ENCODE results near the gene VN1R5. TPM values are rescaled to one million over a fixed set of nuclear protein-coding genes. Genes with fewer than 3 reads are reported as not detected.

Gene VN1R5
- total and polyA plus RNA-seq, 2 of the 4 experiments (the other 2 are of a cell fraction): not detected

GRCh38 chr1:247228133-247228532, 27.7 kb upstream of the VN1R5 start:
- Histone ChIP-seq H3K36me3 (ENCODE audit: control insufficient read depth, insufficient read depth, low read length) (no peaks in the 10 kb centered on the region), H3K9ac (ENCODE audit: low read depth, low read length) (no peak overlapping the region), H3K4me3 (ENCODE audit: insufficient read depth, low read depth, low read length) (peak overlapping the region; percentile 21; the same call in 1 of the 2 replicates), H4K20me1 (ENCODE audit: insufficient read depth, low read length) (no peaks in the 10 kb centered on the region), H3K79me1 (ENCODE audit: low read depth in 1 of 2, low read length in 2 of 2) (no peaks in the 10 kb centered on the region), H2AFZ (replicated peaks; ENCODE audit: low read length, poor library complexity) (no peak overlapping the region), H4K91ac (ENCODE audit: insufficient read depth, low read depth, low read length) (no peak overlapping the region), H3K4me1 (ENCODE audit: control insufficient read depth, insufficient read depth, low read length) (no peaks in the 10 kb centered on the region), H3K27me3 (ENCODE audit: control insufficient read depth, insufficient read depth, low read length) (no peaks in the 10 kb centered on the region), H2AK5ac (ENCODE audit: low read depth, low read length) (no peak overlapping the region), H3K56ac (ENCODE audit: extremely low read depth, insufficient read depth, low read length) (no peak overlapping the region), H3K9me1 (ENCODE audit: insufficient read depth, low read length) (no peaks in the 10 kb centered on the region), H3K18ac (ENCODE audit: low read depth, low read length) (no peak overlapping the region), H2BK120ac (ENCODE audit: low read depth, low read length) (no peak overlapping the region), H3K27ac (ENCODE audit: insufficient read depth, low read length) (no peak overlapping the region), H3K14ac (replicated peaks; ENCODE audit: low read depth, low read length) (no peak overlapping the region), H3K9me3 (ENCODE audit: control insufficient read depth, insufficient read depth, low read length) (no peaks in the 10 kb centered on the region), H4K5ac (ENCODE audit: low read depth, low read length) (no peak overlapping the region), H2AK9ac (replicated peaks; ENCODE audit: low read depth, low read length, poor library complexity) (no peak overlapping the region), H2BK20ac (ENCODE audit: low read depth, low read length) (no peak overlapping the region), H2BK15ac (ENCODE audit: low read depth, low read length) (no peak overlapping the region), H3K4ac (ENCODE audit: low read depth, low read length) (no peak overlapping the region), H3K23ac (ENCODE audit: low read depth, low read length) (no peak overlapping the region), H2BK5ac (ENCODE audit: low read depth, low read length, poor library complexity, severe bottlenecking) (no peak overlapping the region), H3K4me2 (ENCODE audit: low read depth, low read length) (no peak overlapping the region), H4K8ac (ENCODE audit: low read depth in 2 of 2, low read length in 2 of 2) (no peak overlapping the region; a peak in 1 of 4 replicates)
- in situ Hi-C loops (cut with MboI; ENCODE audit: low sequenced_read_pairs): no loop called here
- intact Hi-C loops (cut with micrococcal nuclease): no loop called here
- dilution Hi-C loops (cut with HindIII; ENCODE audit: low sequenced_read_pairs, unreplicated experiment): no loop called here
- no TSS peak for BruUV-seq (replicated peaks)
- CTCF ChIA-PET: interaction anchor here (1.8 kb wide), 1 partner anchor 10 kb away, joined by 5 read pairs; no protein-coding TSS in a partner anchor
- POLR2A ChIA-PET (ENCODE audit: unreplicated experiment): no interaction called here
- DNase-seq (peak; percentile 45), ATAC-seq (ENCODE audit: low read depth) (peak; percentile 44)
- no peak for TF ChIP-seq BHLHE40 (IDR thresholded peaks at IDR 0.05; ENCODE audit: low read depth, low read length)
- TF ChIP-seq CTCF (conservative IDR thresholded peaks at IDR 0.05; ENCODE audit: low read depth, low read length): no peak
- TF ChIP-seq MAFK (IDR thresholded peaks at IDR 0.05; ENCODE audit: low read depth, low read length): no peak
- no peak for TF ChIP-seq NFE2L2 (IDR thresholded peaks at IDR 0.05; ENCODE audit: low read depth, low read length)
- no peak for TF ChIP-seq USF2 (IDR thresholded peaks at IDR 0.05; ENCODE audit: low read depth, low read length)
- TF ChIP-seq RFX5 (IDR thresholded peaks at IDR 0.05; ENCODE audit: low read depth, low read length): no peak
- TF ChIP-seq POLR2A (IDR thresholded peaks at IDR 0.05; ENCODE audit: low read depth, low read length): no peak
- no peak for TF ChIP-seq CHD1 (IDR thresholded peaks at IDR 0.05; ENCODE audit: low read depth, low read length)
- no peak for TF ChIP-seq FOS (IDR thresholded peaks at IDR 0.05; ENCODE audit: low read depth, low read length)
- TF ChIP-seq MAZ (IDR thresholded peaks at IDR 0.05; ENCODE audit: borderline replicate concordance, low read depth, low read length): no peak
- no peak for TF ChIP-seq RCOR1 (IDR thresholded peaks at IDR 0.05; ENCODE audit: insufficient replicate concordance, low read length)
- no peak for TF ChIP-seq RAD21 (IDR thresholded peaks at IDR 0.05; ENCODE audit: low read length)
- TF ChIP-seq CEBPB (IDR thresholded peaks at IDR 0.05; ENCODE audit: low read depth, low read length): no peak
- no peak for TF ChIP-seq ELK1 (IDR thresholded peaks at IDR 0.05; ENCODE audit: borderline replicate concordance, low read depth, low read length)
- TF ChIP-seq MXI1 (IDR thresholded peaks at IDR 0.05; ENCODE audit: borderline replicate concordance, low read depth, low read length): no peak
- WGBS, 2 experiments (ENCODE audit: extremely low coverage in 2 of 2, insufficient read length in 1 of 2): no CpG with 5 or more reads among the region's 3 CpGs
